GM20000 (cell line): Measurements from ENCODE around the gene EXOC4.

Experiments
- DNase-seq: peaks from one replicate; pipeline ENCODE4 v3.0.0; 2012; ENCODE audit warnings: low spot score
- TF ChIP-seq, protein P1 (sequence below): IDR thresholded peaks from 2 replicates; pipeline ENCODE4 v1.5.1; 2012; ENCODE audit warnings: mild to moderate bottlenecking, control low read depth; ENCODE audit errors: extremely low read depth, missing control alignments

Gene EXOC4

DNA sequence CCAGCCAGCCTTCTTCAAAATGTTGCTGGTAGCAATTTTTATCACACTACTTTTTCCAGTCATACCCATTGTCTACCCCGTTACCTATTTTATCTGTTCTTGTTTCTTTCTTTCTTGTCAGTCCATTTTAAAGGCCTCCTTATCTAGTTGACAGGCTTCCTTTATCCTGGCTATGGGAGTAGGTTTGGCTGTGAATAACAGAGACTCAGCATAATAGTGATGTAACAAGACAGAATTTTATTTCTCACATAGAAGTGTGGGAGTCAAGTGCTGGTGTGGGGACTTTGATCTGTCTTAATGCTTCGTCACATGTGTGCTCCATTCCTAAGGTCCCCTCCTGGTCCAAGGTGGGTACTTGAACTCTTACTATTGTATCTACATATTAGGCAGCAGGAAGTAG is 283.6 kb downstream of the EXOC4 start:
- TF ChIP-seq, protein P1, sequence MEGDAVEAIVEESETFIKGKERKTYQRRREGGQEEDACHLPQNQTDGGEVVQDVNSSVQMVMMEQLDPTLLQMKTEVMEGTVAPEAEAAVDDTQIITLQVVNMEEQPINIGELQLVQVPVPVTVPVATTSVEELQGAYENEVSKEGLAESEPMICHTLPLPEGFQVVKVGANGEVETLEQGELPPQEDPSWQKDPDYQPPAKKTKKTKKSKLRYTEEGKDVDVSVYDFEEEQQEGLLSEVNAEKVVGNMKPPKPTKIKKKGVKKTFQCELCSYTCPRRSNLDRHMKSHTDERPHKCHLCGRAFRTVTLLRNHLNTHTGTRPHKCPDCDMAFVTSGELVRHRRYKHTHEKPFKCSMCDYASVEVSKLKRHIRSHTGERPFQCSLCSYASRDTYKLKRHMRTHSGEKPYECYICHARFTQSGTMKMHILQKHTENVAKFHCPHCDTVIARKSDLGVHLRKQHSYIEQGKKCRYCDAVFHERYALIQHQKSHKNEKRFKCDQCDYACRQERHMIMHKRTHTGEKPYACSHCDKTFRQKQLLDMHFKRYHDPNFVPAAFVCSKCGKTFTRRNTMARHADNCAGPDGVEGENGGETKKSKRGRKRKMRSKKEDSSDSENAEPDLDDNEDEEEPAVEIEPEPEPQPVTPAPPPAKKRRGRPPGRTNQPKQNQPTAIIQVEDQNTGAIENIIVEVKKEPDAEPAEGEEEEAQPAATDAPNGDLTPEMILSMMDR, result no peak
- DNase-seq, result no peak

DNA sequence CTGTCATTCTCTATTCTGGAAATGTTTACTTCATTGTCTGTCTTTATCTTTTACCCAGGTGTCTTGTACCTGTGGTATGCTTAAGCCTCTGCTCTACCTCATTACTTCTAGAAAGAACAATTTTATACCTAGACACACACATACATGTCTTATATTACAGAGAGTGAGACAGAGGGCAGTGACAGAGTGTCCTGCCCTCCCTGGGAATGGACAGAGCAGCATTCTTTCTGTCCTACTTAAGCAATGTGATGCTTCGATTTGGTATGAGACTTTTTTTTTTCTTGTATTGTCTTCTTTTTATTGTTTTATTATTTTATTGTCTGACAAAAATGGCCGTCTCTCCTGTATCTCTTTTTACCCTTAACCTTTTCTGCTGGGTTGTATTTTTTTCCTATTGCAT is 286.1 kb downstream of the EXOC4 start:
- TF ChIP-seq, protein P1, result no peak
- no peak for DNase-seq

DNA sequence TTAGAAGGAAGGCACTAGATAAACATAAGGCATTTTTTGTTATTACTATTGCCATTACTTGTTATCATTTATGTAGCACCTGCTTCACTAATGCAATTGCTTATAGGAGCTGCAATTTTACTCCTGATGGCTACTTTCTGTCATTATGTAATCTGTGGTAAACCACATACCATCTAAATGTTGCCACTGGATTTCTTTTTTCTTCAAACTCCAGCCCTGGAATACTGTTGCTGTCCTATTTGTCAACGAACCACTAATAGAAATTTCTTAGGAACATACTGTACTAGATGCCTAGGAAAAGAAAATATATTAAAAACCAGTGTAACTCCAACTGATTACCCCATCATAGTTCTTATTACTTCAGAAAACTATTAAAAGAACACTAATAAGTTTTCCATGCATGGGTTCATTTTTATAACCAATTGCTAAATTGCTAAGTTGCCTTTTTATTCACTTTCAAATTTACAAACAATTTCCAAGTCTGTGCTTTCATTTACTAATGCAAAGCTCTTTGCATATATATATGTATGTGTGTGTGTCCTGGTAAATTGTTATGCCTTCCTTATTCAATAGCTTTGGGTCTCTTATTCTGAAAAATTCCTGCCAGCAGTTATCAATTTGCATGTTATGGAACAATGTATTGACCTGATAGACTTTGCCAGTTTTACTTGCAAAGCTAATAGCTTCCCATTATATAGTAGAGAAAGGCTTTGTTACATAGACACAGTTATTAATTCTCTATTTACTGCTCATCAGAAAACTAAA is 287.4 kb downstream of the EXOC4 start:
- TF ChIP-seq, protein P1, result no peak
- no peak for DNase-seq

DNA sequence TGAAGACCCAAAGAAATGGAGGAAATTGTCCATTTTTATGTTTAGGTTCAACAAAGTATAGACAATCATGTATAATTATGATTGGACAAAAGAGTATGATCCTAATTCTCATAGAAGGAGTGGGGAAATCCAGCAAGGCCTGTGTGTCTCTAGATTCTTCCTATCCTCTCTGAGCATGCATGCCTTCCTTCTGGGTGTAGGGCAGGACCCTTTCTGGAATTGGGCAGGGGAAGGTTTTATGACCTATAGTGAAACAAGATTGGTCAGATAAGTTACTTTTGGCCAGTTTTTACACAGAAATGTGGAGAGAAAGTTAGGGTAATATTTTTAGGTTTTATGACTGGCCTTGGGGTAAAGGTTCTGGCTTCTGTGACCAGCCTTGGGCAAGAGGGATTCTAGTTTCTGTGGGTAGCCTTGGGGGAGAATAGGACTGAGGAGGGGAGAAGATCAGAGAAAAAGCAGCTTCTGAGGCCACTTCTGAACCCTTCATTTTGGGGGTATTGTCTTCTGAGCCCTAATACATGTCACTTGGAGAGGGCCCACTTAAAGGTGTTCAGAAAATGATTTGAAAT is 289.4 kb downstream of the EXOC4 start:
- DNase-seq, result no peak

DNA sequence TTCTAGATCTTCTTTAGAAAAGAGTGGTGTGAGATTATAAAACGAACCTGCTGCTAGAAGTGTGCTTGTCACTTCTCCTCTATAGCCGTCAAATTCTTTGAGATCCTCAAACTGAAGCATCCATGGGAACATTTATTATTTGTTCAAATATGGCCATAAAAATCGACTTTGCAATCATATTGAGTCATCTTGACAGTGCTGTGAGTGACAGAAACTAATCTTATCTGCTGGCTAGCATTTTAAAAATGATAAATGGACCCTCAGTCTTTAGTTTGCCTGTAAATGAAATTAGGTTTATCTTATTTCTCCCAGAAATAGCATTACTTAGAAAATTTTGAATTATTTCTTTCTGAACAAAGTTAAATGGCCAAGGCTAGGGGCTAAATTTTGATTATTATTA is 290.8 kb downstream of the EXOC4 start:
- no peak for DNase-seq
- TF ChIP-seq, protein P1, result no peak

More for the DNA sequence above, 289.4 kb downstream of the EXOC4 start:
- TF ChIP-seq, protein P1, result no peak

DNA sequence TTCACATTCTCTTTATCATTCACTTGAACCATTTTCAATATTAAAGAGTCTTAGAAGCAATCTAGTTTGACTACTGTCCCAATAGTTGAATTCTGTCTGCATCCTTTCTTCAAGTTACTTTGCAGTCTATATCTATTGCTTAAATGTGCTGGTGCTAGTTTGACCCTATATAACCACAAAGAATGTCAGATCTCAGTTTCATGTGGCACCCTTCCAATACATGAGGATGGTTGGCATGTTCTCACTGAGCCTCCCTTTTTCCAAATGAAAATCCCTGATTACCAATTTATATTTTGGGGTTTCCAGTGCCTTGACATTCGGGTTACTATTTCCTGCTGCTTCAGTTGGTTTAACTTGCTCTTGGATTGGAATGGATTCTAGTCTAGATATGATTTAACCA is 292.7 kb downstream of the EXOC4 start:
- TF ChIP-seq, protein P1, result no peak
- no peak for DNase-seq

DNA sequence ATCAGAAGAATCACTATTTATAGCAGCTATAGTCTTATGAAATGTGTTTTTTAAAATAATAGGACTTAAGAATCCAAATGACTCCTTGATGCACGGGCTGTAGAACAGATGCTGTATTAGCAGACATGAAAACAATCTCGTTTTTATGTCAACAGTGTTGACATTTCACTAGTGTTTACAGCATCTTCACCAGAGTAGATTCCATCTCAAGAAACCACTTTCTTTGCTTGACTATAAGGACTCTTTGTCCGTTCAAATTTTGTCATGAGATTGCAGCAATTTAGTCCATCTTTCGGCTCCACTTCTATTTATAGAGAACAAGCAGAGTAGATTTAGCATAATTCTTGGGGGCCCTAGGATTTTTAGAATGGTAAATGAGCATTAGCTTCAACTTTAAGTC is 295.1 kb downstream of the EXOC4 start:
- TF ChIP-seq, protein P1, result no peak

More for the DNA sequence above, 295.1 kb downstream of the EXOC4 start:
- DNase-seq, result no peak
